IMR-90 (cell line): ENCODE data around the gene ARHGEF33.

ENCODE experiments used
- CEBPB ChIP-seq: IDR thresholded peaks from 2 replicates; pipeline ENCODE4 v1.6.1; 2012; ENCODE audit warnings: low read depth, low read length, improper control_type of control experiment
- CHD1 ChIP-seq: IDR thresholded peaks from 2 replicates; pipeline ENCODE4 v1.6.1; 2012; ENCODE audit warnings: low read depth, low read length, improper control_type of control experiment
- CTCF ChIP-seq: conservative IDR thresholded peaks from 2 replicates; pipeline ENCODE4 v1.5.1; 2012; ENCODE audit warnings: mild to moderate bottlenecking, low read depth, low read length, improper control_type of control experiment
- ELK1 ChIP-seq: fragments of 150-350 bp; IDR thresholded peaks from 2 replicates; pipeline ENCODE4 v1.6.1; 2016; ENCODE audit warnings: low read depth, mild to moderate bottlenecking, low read length, moderate library complexity, borderline replicate concordance
- FOS ChIP-seq: fragments of 150-350 bp; IDR thresholded peaks from 2 replicates; pipeline ENCODE4 v1.6.1; 2016; ENCODE audit warnings: low read depth, low read length
- MAFK ChIP-seq: IDR thresholded peaks from 2 replicates; pipeline ENCODE4 v1.6.1; 2012; ENCODE audit warnings: low read depth, low read length, improper control_type of control experiment
- MAZ ChIP-seq: IDR thresholded peaks from 2 replicates; pipeline ENCODE4 v1.6.1; 2012; ENCODE audit warnings: low read depth, mild to moderate bottlenecking, low read length, improper control_type of control experiment, moderate library complexity, borderline replicate concordance
- MXI1 ChIP-seq: IDR thresholded peaks from 2 replicates; pipeline ENCODE4 v1.6.1; 2012; ENCODE audit warnings: low read depth, mild to moderate bottlenecking, low read length, moderate library complexity, borderline replicate concordance
- POLR2A ChIP-seq: IDR thresholded peaks from 2 replicates; pipeline ENCODE4 v1.6.1; 2012; ENCODE audit warnings: mild to moderate bottlenecking, low read depth, low read length
- RAD21 ChIP-seq: IDR thresholded peaks from 2 replicates; pipeline ENCODE4 v1.6.1; 2012; ENCODE audit warnings: low read length, improper control_type of control experiment
- RCOR1 ChIP-seq: IDR thresholded peaks from 2 replicates; pipeline ENCODE4 v1.6.1; 2012; ENCODE audit warnings: mild to moderate bottlenecking, low read length, improper control_type of control experiment; ENCODE audit not compliant: insufficient replicate concordance
- RFX5 ChIP-seq: IDR thresholded peaks from 2 replicates; pipeline ENCODE4 v1.8.0; 2012; ENCODE audit warnings: low read depth, mild to moderate bottlenecking, low read length, moderate library complexity
- SMC3 ChIP-seq: fragments of 150-350 bp; IDR thresholded peaks from 2 replicates; pipeline ENCODE4 v1.6.1; 2016; ENCODE audit warnings: low read depth, mild to moderate bottlenecking, antibody characterized with exemption, low read length, moderate library complexity
- TF ChIP-seq, protein P1 (sequence below): fragments of 150-350 bp; IDR thresholded peaks from 2 replicates; pipeline ENCODE4 v1.6.1; 2017; ENCODE audit warnings: mild to moderate bottlenecking, antibody characterized with exemption, low read length, low read depth

- TF ChIP-seq RCOR1 (no peak), CTCF (no peak), POLR2A (no peak), MAZ (no peak), FOS (no peak), CHD1 (no peak), RAD21 (no peak), SMC3 (no peak), RFX5 (no peak), MAFK (no peak), CEBPB (no peak), ELK1 (no peak), MXI1 (no peak)
- TF ChIP-seq, protein P1, sequence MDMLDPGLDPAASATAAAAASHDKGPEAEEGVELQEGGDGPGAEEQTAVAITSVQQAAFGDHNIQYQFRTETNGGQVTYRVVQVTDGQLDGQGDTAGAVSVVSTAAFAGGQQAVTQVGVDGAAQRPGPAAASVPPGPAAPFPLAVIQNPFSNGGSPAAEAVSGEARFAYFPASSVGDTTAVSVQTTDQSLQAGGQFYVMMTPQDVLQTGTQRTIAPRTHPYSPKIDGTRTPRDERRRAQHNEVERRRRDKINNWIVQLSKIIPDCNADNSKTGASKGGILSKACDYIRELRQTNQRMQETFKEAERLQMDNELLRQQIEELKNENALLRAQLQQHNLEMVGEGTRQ = no peak
Observed at GRCh38 chr2:38925982-38926381, 36.3 kb downstream of the ARHGEF33 start.
